Epithelial cell of esophagus (primary cell): ENCODE results near the gene CEP162.
"Not testable (repeated sequence)": the region's sequence is repeated elsewhere in the genome, so short reads cannot be mapped to it uniquely, and the experiment has no call there.

Source experiments
- DNase-seq: peaks from one replicate; pipeline ENCODE4 v3.0.0; 2010; ENCODE audit warnings: low read depth
- H3K4me3 ChIP-seq: 2 replicates; pipeline ENCODE4 v1.5.1; 2011; ENCODE audit warnings: mild to moderate bottlenecking, low read length, control low read depth
- TF ChIP-seq, protein P1 (sequence below): IDR thresholded peaks from 2 replicates; pipeline ENCODE4 v1.5.1; 2011; ENCODE audit warnings: low read depth, mild to moderate bottlenecking, low read length, control low read depth, inconsistent platforms; ENCODE audit not compliant: insufficient read depth; ENCODE audit errors: missing control alignments

Gene CEP162

DNA sequence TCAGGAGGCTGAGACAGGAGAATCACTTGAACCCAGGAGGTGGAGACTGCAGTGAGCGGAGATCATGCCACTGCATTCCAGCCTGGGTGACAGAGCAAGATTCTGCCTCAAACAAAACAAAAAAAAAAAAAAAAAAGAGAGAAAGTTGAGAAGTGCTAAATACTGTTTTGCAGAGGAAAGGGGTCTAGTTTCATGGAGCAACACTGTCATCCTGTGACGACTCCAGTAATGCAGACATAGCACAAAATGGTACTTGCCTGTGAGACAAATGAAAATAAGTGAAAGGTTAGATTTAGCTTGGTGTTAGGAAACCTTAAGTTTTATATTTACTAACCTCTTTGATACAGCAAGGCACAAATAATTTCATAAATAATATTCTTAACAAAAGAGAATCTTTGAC lies 29.7 kb downstream of the CEP162 start:
- no peak for DNase-seq
- TF ChIP-seq, protein P1, sequence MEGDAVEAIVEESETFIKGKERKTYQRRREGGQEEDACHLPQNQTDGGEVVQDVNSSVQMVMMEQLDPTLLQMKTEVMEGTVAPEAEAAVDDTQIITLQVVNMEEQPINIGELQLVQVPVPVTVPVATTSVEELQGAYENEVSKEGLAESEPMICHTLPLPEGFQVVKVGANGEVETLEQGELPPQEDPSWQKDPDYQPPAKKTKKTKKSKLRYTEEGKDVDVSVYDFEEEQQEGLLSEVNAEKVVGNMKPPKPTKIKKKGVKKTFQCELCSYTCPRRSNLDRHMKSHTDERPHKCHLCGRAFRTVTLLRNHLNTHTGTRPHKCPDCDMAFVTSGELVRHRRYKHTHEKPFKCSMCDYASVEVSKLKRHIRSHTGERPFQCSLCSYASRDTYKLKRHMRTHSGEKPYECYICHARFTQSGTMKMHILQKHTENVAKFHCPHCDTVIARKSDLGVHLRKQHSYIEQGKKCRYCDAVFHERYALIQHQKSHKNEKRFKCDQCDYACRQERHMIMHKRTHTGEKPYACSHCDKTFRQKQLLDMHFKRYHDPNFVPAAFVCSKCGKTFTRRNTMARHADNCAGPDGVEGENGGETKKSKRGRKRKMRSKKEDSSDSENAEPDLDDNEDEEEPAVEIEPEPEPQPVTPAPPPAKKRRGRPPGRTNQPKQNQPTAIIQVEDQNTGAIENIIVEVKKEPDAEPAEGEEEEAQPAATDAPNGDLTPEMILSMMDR = peak; percentile 9
- no peak overlapping the region for H3K4me3 ChIP-seq

DNA sequence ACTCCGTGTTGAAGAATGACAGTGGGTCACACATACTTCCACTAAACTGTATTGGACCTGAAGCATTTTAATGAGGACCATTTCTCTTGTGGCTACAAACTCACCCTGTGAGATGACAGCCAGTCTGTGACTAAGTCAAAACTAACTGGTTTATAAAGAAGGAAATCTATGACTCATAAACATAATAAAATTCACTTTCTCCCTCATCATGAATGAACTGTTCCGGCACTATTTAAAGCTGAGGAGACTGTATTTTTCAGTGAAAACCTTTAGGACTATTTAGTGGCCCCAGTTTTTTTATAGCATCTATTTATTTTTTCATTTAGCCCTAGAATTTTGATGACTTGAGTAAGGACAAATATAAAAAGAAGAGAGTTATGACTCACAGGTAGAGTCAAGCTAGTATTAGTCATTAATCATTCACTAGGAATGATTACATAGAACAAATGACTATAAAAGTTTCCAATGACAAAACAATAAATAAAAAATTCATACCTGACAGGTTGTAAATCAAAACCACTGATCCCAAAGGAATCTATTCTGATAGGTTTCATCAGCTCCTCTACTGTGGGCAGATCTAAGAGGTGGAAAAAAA lies 34.2 kb downstream of the CEP162 start:
- DNase-seq = peak; percentile 77
- TF ChIP-seq, protein P1 = no peak
- no peak overlapping the region for H3K4me3 ChIP-seq

DNA sequence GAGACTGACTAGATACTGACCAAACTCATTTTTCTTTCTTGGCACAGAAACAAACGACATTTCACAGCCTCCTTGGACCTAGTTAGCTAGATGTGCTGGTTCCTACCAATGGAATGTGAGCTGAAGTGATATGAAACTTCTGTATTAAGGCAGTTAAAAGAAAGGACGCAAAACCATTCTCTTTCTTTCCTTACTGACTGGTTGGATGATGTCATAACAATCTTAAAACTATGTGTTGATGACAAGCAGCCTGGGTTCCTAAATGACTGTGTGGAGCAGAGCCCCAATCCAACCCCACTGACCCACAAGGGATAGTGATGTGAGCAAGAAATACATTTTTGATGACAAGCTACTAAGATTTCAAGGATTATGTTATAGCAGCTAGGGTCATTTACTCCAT lies 35.6 kb downstream of the CEP162 start:
- DNase-seq = no peak
- no peak overlapping the region for H3K4me3 ChIP-seq
- TF ChIP-seq, protein P1 = no peak

DNA sequence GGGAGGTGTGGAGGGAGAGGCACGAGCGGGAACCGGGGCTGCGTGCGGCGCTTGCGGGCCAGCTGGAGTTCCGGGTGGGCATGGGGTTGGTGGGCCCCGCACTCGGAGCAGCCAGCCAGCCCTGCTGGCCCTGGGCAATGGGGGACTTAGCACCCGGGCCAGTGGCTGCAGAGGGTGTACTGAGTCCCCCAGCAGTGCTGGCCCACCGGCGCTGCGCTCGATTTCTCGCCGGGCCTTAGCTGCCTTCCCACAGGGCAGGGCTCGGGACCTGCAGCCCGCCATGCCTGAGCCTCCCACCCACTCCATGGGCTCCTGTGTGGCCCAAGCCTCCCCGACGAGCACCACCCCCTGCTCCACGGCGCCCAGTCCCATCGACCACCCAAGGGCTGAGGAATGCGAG lies 38.1 kb downstream of the CEP162 start:
- not testable (repeated sequence) for DNase-seq, H3K4me3 ChIP-seq

DNA sequence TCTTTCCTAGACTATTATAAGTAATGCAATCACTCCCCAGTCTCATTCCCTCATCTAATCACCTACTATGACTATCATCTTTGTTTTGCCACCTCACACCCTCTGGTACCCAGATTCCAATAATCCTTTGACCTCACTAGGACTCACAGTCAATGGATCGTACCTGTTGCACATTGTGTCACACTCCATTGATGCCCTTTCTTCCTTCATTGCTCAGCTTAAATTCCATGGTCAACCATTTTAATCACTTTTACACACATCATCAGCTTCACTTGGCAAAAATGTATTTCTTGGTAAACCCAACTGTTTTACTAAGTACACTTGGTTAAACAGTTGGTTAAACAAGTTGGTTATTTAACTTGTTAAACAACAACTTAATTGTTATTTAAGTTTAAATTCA lies 44.0 kb downstream of the CEP162 start:
- no peak for DNase-seq
- H3K4me3 ChIP-seq = no peak overlapping the region
- TF ChIP-seq, protein P1 = no peak

DNA sequence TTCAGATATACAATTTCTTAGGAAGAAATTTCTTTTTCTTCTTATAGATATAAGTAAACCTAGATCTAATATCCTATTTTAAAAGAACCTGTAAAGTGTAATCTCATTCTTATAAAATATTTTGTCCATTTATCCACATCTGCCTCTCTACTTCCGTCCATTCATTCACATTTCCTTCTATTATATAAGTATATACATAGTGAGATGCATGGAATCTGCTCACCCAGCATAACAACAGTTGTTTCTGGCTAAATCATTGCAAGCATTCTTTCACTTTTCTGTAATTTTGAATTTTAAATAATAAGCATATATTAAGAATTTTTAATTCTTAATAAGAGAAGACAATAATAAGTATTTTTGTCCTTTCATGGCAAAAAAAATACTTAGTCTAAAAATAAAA lies 45.4 kb downstream of the CEP162 start:
- TF ChIP-seq, protein P1 = no peak
- no peak overlapping the region for H3K4me3 ChIP-seq
- no peak for DNase-seq

DNA sequence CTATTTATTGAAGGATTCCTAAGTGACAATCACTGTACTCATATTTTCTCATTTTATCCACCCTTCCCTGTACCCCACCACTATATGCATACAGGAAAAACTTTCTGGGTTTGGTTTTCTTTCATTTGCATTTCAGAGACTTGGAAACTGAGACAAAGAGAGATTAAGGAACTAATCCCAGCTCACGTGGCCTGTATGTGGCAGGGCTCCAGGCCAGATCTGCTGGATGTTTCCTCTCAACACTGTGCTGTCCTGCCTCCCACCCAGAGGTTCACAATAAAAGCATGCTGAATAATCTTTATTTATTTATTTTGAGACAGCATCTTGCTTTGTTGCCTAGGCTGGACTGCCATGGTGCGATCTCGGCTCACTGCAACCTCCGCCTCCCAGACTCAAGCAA lies 50.2 kb downstream of the CEP162 start:
- DNase-seq = no peak
- TF ChIP-seq, protein P1 = no peak
- H3K4me3 ChIP-seq = no peak overlapping the region

DNA sequence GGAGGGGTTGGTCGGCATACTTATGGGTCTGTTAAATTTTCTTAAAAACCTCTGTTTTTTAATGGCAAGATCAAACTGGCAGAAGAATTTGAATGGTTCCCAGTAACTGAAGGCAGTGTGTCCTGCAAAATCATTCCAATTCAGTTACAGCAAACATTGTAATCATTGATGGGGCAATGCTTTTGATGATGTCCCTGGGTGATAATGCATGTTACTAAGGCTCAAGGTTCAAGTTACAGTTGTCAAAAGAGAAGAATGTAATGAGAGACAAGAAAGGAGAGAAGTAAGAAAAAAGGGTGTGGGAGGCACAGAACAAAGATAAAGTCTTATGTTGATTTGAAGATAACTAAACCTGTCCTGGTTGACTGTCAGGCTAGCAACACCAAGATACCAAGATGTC lies 54.9 kb downstream of the CEP162 start:
- TF ChIP-seq, protein P1 = no peak
- no peak overlapping the region for H3K4me3 ChIP-seq
- no peak for DNase-seq
